Panc1 (cell line): ENCODE data around the gene ZNF644. TPM values are rescaled to one million over a fixed set of nuclear protein-coding genes. Genes with fewer than 3 reads are reported as not detected.

ENCODE experiments used
- ATAC-seq: fragments of 200-7000 bp; cut with Tn5 transposase; 2 replicates; pipeline ENCODE4 v1.9.1; 2020; ENCODE audit warnings: mild to moderate bottlenecking, moderate library complexity
- BruUV-seq: library from RNA; stranded (reverse); fragments of 400-500 nt; replicated peaks from 2 replicates; lab custom pipeline; 2021; lab: Mats Ljungman, UMichigan
- CTCF ChIA-PET: fragments of 300-600 bp; sonication (Branson Sonifier 250); formaldehyde crosslinking; loops from one replicate; lab custom pipeline; 2022; ENCODE audit warnings: antibody characterized with exemption; lab: Charles Lee
- POLR2A ChIA-PET: fragments of 300-600 bp; sonication (Branson Sonifier 250); formaldehyde crosslinking; loops from one replicate; lab custom pipeline; 2022; ENCODE audit warnings: antibody characterized with exemption; lab: Charles Lee
- DNase-seq: peaks from one replicate; pipeline ENCODE4 v3.0.0-alpha.2; 2010; ENCODE audit warnings: low read depth, low spot score
- H3K27ac ChIP-seq: 2 replicates; pipeline ENCODE4 v1.5.1; 2011; ENCODE audit warnings: mild to moderate bottlenecking, low read length, inconsistent platforms
- H3K27me3 ChIP-seq: fragments of 200-500 bp; sonication (Bioruptor generic); 2 replicates; pipeline ENCODE4 v1.6.0; 2014; ENCODE audit warnings: low read length, inconsistent platforms; ENCODE audit not compliant: control insufficient read depth, insufficient read depth
- H3K36me3 ChIP-seq: fragments of 200-500 bp; sonication (Bioruptor generic); 2 replicates; pipeline ENCODE4 v1.5.1; 2014; ENCODE audit warnings: inconsistent platforms, mild to moderate bottlenecking, low read length, moderate library complexity; ENCODE audit not compliant: control insufficient read depth, insufficient read depth
- H3K4me1 ChIP-seq: 2 replicates; pipeline ENCODE4 v1.5.1; 2011; ENCODE audit warnings: inconsistent platforms, mild to moderate bottlenecking, low read length, moderate library complexity; ENCODE audit not compliant: control insufficient read depth, insufficient read depth
- H3K4me3 ChIP-seq, 2 experiments: 2 replicates each; pipeline ENCODE4 v1.5.1; 2011 to 2012; ENCODE audit warnings: low read depth in 2 of 2, low read length in 2 of 2, mild to moderate bottlenecking in 2 of 2, inconsistent platforms in 1 of 2, moderate library complexity in 1 of 2
- H3K9me3 ChIP-seq: fragments of 200-500 bp; sonication (Bioruptor generic); 2 replicates; pipeline ENCODE4 v1.5.1; 2014; ENCODE audit warnings: low read depth, mild to moderate bottlenecking, inconsistent platforms, low read length, moderate library complexity; ENCODE audit not compliant: control insufficient read depth, insufficient read depth
- CTCF ChIP-seq: fragments of 450-650 bp; IDR thresholded peaks from 2 replicates; pipeline ENCODE4 v1.5.1; 2017; ENCODE audit warnings: mild to moderate bottlenecking
- POLR2AphosphoS5 ChIP-seq: IDR thresholded peaks from 2 replicates; pipeline ENCODE4 v1.6.1; 2012; ENCODE audit warnings: mild to moderate bottlenecking, low read depth, low read length, moderate library complexity
- REST ChIP-seq, 2 experiments: IDR thresholded peaks; 2 replicates each; pipeline ENCODE4 v1.6.1; 2011 to 2012; ENCODE audit warnings: low read depth in 2 of 2, control low read depth in 1 of 2, low read length in 1 of 2, mild to moderate bottlenecking in 1 of 2, moderate library complexity in 1 of 2; ENCODE audit not compliant: insufficient read depth in 1 of 2
- SIN3A ChIP-seq: IDR thresholded peaks from 2 replicates; pipeline ENCODE4 v1.6.1; 2012; ENCODE audit warnings: low read depth, mild to moderate bottlenecking, low read length, moderate library complexity, borderline replicate concordance; ENCODE audit not compliant: insufficient read depth
- TCF7L2 ChIP-seq: IDR thresholded peaks from 2 replicates; pipeline ENCODE4 v1.6.1; 2011; ENCODE audit warnings: mild to moderate bottlenecking, low read depth, low read length, inconsistent platforms
- in situ Hi-C: cut with HindIII; loops from 2 replicates; pipeline ENCODE4 v1.10.0; 2016; ENCODE audit warnings: low sequenced_read_pairs, low pct_unique_long_range_greater_than_20kb
- intact Hi-C: fragments of 100-400 bp; cut with micrococcal nuclease; formaldehyde crosslinking; loops from one replicate; pipeline ENCODE4 v1.10.0; 2022; ENCODE audit not compliant: unreplicated experiment
- total RNA-seq: library from RNA; stranded (reverse); gene quantifications from one replicate; pipeline ENCODE4 v1.2.1, GENCODE V29; 2021; ENCODE audit not compliant: unreplicated experiment

Gene ZNF644
- total RNA-seq, 1 experiment from 2014 or later, result 74.2 TPM

- DNase-seq, result no peak
- BruUV-seq, result no TSS peak
- H3K27me3 ChIP-seq, result no peaks in the 10 kb centered on the region
- in situ Hi-C loops (no loop called here), intact Hi-C loops (no loop called here)
- H3K4me1 ChIP-seq, result peaks cover 14% of the 10 kb centered on the region
- ATAC-seq, result no peak
- no peak overlapping the region for H3K27ac ChIP-seq
- no peaks in the 10 kb centered on the region for H3K9me3 ChIP-seq
- ChIA-PET CTCF (no interaction called here), POLR2A (no interaction called here)
- no peak for TF ChIP-seq SIN3A
- no peak for TF ChIP-seq TCF7L2
- no peak for TF ChIP-seq CTCF
- no peak for TF ChIP-seq REST (IDR thresholded peaks at IDR 0.05; ENCODE audit: insufficient read depth in 1 of 2, low read depth in 2 of 2, low read length in 1 of 2)
- no peak for TF ChIP-seq POLR2AphosphoS5
- H3K4me3 ChIP-seq, result no peak overlapping the region
- H3K36me3 ChIP-seq, result no peaks in the 10 kb centered on the region
Measured at GRCh38 chr1:90926971-90927370, 94.9 kb downstream of the ZNF644 start.

GRCh38 chr1:90925928-90926869 lies 95.6 kb downstream of the ZNF644 start:
- Histone ChIP-seq H3K27me3 (no peaks in the 10 kb centered on the region), H3K9me3 (no peaks in the 10 kb centered on the region), H3K36me3 (no peaks in the 10 kb centered on the region), H3K4me1 (peaks cover 14% of the 10 kb centered on the region), H3K4me3 (no peak overlapping the region), H3K27ac (no peak overlapping the region)
- ATAC-seq (peak; percentile 69; the same call in 1 of the 2 replicates), DNase-seq (peak; percentile 2)
- in situ Hi-C loops (no loop called here), intact Hi-C loops (no loop called here)
- POLR2A ChIA-PET, result no interaction called here
- TF ChIP-seq POLR2AphosphoS5 (no peak), CTCF (no peak)
- no TSS peak for BruUV-seq
- CTCF ChIA-PET, result no interaction called here
